GM21717 (cell line): ENCODE measurements around the gene ERC2.
"Not testable (repeated sequence)": the region's sequence is repeated elsewhere in the genome, so short reads cannot be mapped to it uniquely, and the experiment has no call there.

ENCODE experiments used
- ATAC-seq: cut with Tn5 transposase; IDR thresholded peaks from one replicate; pipeline ENCODE4 v1.9.1; 2021; ENCODE audit warnings: mild to moderate bottlenecking, moderate library complexity; ENCODE audit not compliant: unreplicated experiment

Gene ERC2

DNA sequence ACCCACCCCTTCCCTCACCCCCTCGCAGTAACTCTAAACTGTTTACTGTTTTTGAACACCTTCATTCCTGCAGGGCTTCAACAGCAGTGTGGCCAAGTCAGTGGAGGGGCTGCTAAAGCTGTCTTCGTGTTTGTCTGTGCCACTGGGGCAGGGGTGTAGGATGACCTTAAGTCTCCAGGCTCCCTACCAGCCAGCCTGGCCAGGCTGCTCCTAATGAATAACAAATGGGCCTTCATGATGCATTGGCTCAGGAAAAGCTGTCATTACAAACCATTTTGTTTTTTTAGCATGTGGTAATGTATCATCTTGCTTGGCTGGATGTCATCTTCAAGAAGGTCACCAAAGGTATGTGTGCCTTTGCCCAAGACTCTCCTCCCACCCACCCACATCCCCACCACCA, 609.0 kb downstream of the ERC2 start:
- ATAC-seq = no peak

GRCh38 chr3:55858727-55859126, 609.5 kb downstream of the ERC2 start:
- no peak for ATAC-seq

GRCh38 chr3:55858302-55858701, 610.0 kb downstream of the ERC2 start:
- no peak for ATAC-seq

- no peak for ATAC-seq
Observed at GRCh38 chr3:55857633-55858032, 610.6 kb downstream of the ERC2 start.

GRCh38 chr3:55855311-55855710, 613.0 kb downstream of the ERC2 start:
- ATAC-seq = no peak

- no peak for ATAC-seq
Observed at GRCh38 chr3:55854494-55854893, 613.8 kb downstream of the ERC2 start.

DNA sequence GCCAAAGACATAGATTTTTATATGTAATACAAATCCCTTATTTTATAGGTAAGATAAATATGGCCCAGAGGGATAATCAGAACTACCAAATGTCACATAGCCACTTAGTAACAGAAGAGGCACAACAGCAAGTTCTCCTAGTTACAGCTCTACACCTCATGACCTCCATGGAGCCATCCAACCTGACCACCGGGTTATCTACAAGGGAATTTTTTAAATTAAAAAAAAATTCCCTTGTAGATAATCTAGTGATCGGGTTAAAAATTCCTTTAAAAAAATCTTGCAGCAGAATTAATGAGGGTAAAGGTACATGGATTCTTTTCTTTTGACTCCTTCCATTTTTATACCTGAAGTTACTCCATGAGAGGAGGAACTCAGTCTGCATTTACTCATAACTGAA, 615.9 kb downstream of the ERC2 start:
- ATAC-seq = no peak

DNA sequence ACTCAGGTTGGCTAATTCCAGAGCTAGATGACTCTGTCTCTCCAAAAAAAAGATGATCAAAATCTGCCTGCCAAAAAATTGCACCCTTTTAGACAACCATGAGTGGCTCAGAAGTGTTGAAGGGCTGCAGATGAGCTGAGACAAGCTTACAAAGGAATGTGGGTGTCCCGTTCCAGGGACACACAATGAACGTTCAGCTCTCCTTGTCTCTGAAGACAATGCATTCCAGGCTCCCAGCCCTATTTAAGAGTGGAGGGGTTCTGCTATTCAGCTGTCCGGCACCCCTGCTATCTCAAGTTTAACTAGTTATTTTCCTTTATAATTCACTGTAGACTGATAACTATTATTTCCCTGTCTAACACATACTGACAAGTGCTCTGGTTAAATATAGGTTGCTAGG, 626.1 kb downstream of the ERC2 start:
- no peak for ATAC-seq

DNA sequence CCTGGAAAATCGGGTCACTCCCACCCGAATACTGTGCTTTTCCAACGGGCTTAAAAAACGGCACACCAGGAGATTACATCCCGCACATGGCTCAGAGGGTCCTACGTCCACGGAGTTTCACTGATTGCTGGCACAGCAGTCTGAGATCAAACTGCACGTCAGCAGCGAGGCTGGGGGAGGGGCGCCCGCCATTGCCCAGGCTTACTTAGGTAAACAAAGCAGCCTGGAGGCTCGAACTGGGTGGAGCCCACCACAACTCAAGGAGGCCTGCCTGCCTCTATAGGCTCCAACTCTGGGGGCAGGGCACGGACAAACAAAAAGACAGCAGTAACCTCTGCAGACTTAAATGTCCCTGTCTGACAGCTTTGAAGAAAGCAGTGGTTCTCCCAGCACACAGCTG, 636.4 kb downstream of the ERC2 start:
- ATAC-seq = not testable (repeated sequence)

GRCh38 chr3:55828712-55829111, 639.6 kb downstream of the ERC2 start:
- no peak for ATAC-seq

- no peak for ATAC-seq
Observed at GRCh38 chr3:55827786-55828185, 640.5 kb downstream of the ERC2 start.

DNA sequence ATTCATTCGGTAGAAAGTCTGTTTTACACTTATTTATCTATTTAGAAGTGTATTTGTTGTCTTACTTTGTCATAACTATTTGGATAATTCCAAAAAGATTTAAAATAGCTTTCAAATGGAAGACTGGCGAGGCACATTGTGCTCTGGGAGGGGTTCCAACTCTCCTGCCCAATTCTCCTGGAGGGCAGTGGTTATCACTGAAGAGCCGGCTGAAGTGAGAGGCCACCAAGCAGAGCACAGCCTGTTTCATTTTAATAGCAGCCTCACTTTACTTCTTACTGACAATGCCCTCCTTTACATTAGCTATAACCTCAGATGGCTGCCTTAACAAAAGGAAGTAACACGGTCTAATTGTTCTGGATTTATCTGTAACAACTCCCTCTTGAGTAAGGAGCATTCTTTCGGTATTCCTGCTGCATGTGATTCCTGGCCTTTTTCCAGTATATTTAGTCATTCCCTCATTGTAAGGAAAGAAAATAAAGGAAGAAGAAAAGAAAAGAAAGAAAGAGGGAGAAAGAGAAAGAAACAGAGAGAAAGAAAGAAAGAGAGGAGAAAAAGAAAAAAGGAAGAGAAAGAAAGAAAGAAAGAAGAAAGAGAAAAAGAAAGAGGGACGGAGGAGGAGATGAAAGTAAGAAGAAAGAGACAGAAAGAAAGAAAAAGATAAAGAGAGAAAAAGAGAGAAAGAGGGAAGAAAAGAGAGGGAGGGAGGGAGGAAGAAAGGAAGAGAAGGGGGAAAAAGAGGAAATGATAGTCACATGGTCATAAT, 641.4 kb downstream of the ERC2 start:
- ATAC-seq = no peak

DNA sequence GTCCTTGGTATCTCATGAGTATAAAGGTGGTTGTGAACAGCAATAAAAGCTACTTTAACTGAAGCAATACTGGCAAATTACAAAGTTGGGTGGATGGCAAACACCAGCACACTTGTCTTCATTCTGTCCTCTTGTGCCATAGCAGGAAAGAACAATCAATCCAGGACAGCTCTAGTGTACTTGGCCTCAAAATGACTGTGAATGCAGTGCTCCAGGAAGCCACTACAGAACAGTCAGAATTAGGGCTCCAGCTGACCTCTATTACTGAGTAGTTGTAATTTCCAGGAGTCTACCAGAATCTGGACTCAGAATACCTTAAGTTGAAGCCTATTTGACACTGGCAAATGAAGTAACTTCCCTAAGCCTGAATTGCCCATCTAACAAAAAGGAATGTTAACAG, 642.2 kb downstream of the ERC2 start:
- ATAC-seq = no peak

DNA sequence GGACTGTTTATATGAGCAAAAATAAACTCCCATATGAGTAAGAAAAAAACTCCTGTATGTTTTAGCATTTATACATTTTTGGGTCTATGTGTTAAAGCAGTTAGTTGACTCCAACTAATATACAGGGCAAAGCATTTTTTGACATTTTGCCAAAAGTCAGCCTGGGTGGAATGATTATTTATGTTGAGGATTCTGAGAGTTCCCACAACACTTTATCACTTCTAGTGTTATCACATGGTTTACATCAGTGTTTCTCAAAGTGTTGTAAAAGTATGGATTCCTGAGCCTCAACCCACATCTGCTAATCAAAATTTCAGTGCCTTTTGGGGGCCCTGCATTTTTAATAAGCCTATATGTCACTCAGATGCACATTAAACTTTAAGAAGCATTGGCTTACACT, 643.9 kb downstream of the ERC2 start:
- ATAC-seq = no peak

DNA sequence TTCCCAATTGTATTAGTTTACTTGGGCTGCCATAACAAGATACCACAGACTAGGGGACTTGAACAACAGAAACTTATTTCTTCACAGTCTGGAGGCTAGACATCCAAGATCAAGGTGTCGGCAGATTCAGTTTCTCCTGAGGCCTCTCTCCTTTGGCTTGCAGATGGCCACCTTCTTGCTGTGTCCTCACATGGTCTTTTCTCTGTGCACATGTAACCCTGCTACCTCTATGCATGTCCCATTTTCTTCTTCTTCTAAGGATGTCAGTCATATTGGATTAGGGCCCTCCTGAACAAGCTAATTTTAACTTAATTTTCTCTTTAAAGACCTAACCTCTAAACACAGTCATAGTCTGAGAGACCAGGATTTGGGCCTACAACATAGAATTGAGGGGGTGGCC, 644.4 kb downstream of the ERC2 start:
- no peak for ATAC-seq

DNA sequence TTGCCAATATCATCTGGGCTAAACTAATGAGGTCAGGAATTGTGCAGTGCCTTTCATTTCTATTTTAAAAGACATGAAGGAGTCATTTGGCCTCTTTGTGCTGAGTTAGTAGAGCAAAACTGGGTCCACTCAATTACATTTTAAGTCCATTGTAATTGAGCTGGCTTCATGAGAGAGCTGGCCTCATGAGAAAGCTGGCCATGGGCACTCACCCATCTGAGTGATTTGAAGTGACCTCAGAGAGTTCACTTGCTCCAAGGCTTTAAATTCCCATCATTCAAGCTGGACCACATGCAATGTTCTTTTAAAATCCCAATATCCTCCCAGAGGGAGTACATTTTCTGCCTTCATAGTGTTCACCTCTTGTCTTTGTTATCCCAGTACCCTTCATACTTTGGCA, 645.3 kb downstream of the ERC2 start:
- ATAC-seq = no peak

DNA sequence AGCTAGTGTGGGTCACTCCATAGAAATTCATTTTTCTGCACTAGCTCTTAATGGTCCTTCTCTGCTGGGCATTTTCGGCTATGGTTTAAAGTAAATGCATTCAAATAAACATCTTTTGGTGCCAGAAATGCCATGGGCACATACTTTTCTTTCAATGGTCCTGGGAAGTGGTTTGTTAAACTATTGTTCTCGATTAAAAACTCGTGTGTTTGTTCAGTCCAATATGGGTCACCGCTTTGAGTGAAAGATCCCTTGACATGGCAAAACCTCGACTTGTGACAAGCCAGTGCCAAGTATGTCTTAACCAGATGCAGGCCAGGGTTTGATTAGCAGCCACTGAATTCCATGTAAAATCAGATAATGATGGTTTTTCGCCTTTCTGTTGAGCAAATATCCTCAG, 649.3 kb downstream of the ERC2 start:
- ATAC-seq = no peak

- no peak for ATAC-seq
Observed at GRCh38 chr3:55818485-55818884, 649.8 kb downstream of the ERC2 start.

- ATAC-seq = no peak
Observed at GRCh38 chr3:55816794-55817576, 651.3 kb downstream of the ERC2 start.

GRCh38 chr3:55815262-55815661, 653.0 kb downstream of the ERC2 start:
- ATAC-seq = no peak

- ATAC-seq = no peak
Observed at GRCh38 chr3:55813268-55814097, 654.8 kb downstream of the ERC2 start.
